SK-N-MC (cell line): Measurements from ENCODE around the gene ZC3H12C.

Experiments used
- DNase-seq: peaks from one replicate; pipeline ENCODE4 v3.0.0-alpha.2; 2011; ENCODE audit warnings: low read depth, low spot score
- H3K27ac ChIP-seq: fragments of 200-600 bp; sonication (generic); 2 replicates; pipeline ENCODE4 v1.5.1; 2016; ENCODE audit warnings: mixed run types
- H3K36me3 ChIP-seq: fragments of 200-600 bp; sonication (generic); 2 replicates; pipeline ENCODE4 v1.6.1; 2017; ENCODE audit warnings: antibody characterized with exemption, low read length, mixed read lengths; ENCODE audit not compliant: insufficient read depth
- H3K4me3 ChIP-seq: fragments of 200-600 bp; sonication (generic); 2 replicates; pipeline ENCODE4 v1.5.1; 2016
- H3K9ac ChIP-seq: fragments of 200-600 bp; sonication (generic); 2 replicates; pipeline ENCODE4 v1.8.0; 2017; ENCODE audit warnings: mixed run types, mixed read lengths; ENCODE audit not compliant: insufficient read length
- H3K9me3 ChIP-seq: fragments of 200-600 bp; sonication (generic); 2 replicates; pipeline ENCODE4 v1.6.1; 2017; ENCODE audit warnings: low read depth, mild to moderate bottlenecking, antibody characterized with exemption, low read length, moderate library complexity, mixed read lengths
- EZH2 ChIP-seq: fragments of 200-600 bp; sonication (generic); IDR thresholded peaks from one replicate; pipeline ENCODE4 v1.6.1; 2017; ENCODE audit warnings: antibody characterized with exemption
- FOXP2 ChIP-seq: optimal IDR thresholded peaks from 2 replicates; pipeline ENCODE3; 2011; ENCODE audit warnings: mild to moderate bottlenecking, moderate library complexity; ENCODE audit not compliant: insufficient read depth; ENCODE audit errors: extremely low read length, control extremely low read depth
- POLR2AphosphoS5 ChIP-seq: IDR thresholded peaks from 2 replicates; pipeline ENCODE4 v1.6.1; 2012; ENCODE audit warnings: mild to moderate bottlenecking, low read depth, low read length, borderline replicate concordance

The ZC3H12C gene

GRCh38 chr11:110123003-110123402 is 29.8 kb downstream of the ZC3H12C start:
- H3K36me3 ChIP-seq = no peaks in the 10 kb centered on the region
- no peak for DNase-seq
- peak overlapping the region; percentile 79 for H3K27ac ChIP-seq
- H3K9me3 ChIP-seq = no peaks in the 10 kb centered on the region
- peak overlapping the region; percentile 16; the same call in 1 of the 2 replicates for H3K4me3 ChIP-seq
- H3K9ac ChIP-seq = peak overlapping the region; percentile 56
- TF ChIP-seq POLR2AphosphoS5 (no peak), FOXP2 (no peak), EZH2 (no peak)

DNA sequence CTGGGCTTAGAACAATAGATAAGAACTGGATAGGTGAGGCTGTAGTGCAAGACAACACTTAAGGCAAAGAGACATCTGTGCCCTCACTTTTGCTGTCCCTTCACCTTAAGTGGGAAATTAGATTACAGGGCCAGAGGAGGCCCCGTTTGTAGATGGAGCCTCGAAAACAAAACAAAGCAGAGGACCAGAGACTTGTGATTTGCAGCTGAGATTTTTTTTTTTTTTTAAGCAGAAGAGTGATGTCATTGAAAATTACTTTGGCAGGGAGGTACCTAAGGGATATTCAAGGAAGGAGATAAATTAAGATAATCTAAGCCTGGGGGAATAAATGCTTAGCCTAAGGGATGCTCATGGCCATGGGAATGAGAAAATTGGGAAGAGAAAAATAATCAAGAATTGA is 31.4 kb downstream of the ZC3H12C start:
- no peak for TF ChIP-seq FOXP2
- no peak for TF ChIP-seq EZH2
- no peak for TF ChIP-seq POLR2AphosphoS5

DNA sequence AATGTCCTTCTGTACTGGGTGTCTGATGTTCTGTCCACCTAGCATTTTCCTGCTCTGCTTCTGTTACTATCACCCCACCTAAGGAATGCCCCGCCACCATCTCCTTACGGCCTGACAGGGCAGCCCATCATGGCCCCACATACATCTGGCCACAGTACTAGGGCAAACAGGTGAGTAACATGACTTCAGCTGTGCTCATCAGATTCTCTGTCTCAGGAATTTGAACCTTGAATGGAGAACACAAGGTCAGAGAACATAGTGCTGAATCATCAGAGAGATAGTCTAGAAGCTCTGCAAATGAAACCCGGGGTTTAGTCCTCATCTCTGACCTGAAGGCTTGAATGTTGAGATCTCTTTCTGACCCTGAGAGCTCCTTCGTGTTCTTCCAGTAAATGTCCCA is 32.4 kb downstream of the ZC3H12C start:
- no peaks in the 10 kb centered on the region for H3K9me3 ChIP-seq
- no peak for TF ChIP-seq POLR2AphosphoS5
- no peak for TF ChIP-seq EZH2
- no peak for TF ChIP-seq FOXP2

More for the DNA sequence above, 31.4 kb downstream of the ZC3H12C start:
- Histone ChIP-seq H3K4me3 (no peak overlapping the region), H3K9ac (no peak overlapping the region), H3K27ac (0 out of 2 replicates have a peak overlapping the region, but pooled peaks have one; percentile 4), H3K36me3 (no peaks in the 10 kb centered on the region), H3K9me3 (no peaks in the 10 kb centered on the region)
- DNase-seq = no peak

DNA sequence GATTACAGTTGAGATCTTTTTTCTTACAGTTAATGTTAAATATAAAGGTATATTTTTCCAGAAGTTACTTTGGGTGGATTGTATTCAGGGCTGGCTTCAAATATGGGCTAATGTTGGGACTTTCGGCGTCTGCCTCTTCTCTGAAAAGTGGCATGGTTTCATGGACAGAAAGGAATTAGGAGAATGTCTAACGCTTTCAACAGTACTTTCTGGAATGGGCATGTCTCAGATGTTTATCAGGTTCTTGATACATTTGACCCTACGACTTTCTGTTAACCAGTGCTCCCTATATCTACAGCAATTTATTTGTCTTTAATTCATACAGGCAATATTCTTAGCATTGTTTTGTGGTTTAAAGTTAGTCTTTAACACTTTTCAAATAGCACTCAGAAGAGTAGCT is 33.7 kb downstream of the ZC3H12C start:
- DNase-seq = no peak
- Histone ChIP-seq H3K36me3 (no peaks in the 10 kb centered on the region), H3K4me3 (no peak overlapping the region), H3K27ac (peak overlapping the region; percentile 98), H3K9me3 (no peaks in the 10 kb centered on the region), H3K9ac (peak overlapping the region; percentile 6)
- no peak for TF ChIP-seq FOXP2
- no peak for TF ChIP-seq EZH2
- no peak for TF ChIP-seq POLR2AphosphoS5

More for the DNA sequence above, 32.4 kb downstream of the ZC3H12C start:
- H3K9ac ChIP-seq = no peak overlapping the region
- no peak for DNase-seq
- H3K36me3 ChIP-seq = no peaks in the 10 kb centered on the region
- no peak overlapping the region for H3K27ac ChIP-seq
- H3K4me3 ChIP-seq = no peak overlapping the region

DNA sequence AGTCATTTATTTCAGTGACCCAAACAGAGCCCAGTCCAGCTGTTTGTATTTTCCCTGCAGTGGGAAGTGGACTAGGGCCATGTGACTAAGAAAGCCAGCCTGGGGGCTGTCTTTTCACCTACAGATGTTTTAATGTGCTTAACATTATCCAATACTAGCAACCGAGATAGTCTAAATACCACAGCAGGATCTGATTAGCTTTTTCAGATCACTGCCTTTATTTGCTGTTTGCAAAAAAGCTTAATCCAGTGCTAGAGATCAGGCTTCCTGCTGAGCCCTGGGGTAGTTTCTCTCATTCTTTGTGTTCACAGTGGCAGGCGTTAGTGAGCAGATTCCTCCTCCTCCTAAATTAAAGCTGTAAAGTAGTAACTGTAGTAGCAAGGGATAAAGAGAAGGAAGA is 35.0 kb downstream of the ZC3H12C start:
- Histone ChIP-seq H3K9me3 (no peaks in the 10 kb centered on the region), H3K27ac (peak overlapping the region; percentile 98), H3K36me3 (no peaks in the 10 kb centered on the region), H3K9ac (peak overlapping the region; percentile 67), H3K4me3 (peak overlapping the region; percentile 68)
- peak; percentile 90 for DNase-seq
- peak; percentile 41; the same call in 1 of the 2 replicates for TF ChIP-seq POLR2AphosphoS5
- TF ChIP-seq EZH2 = no peak
- peak; percentile 8 for TF ChIP-seq FOXP2

GRCh38 chr11:110130642-110131238 is 37.5 kb downstream of the ZC3H12C start:
- Histone ChIP-seq H3K4me3 (peak overlapping the region; percentile 68), H3K27ac (peak overlapping the region; percentile 98), H3K9ac (no peak overlapping the region), H3K36me3 (no peaks in the 10 kb centered on the region), H3K9me3 (no peaks in the 10 kb centered on the region)
- no peak for DNase-seq
- TF ChIP-seq FOXP2 = no peak
- no peak for TF ChIP-seq POLR2AphosphoS5
- no peak for TF ChIP-seq EZH2

DNA sequence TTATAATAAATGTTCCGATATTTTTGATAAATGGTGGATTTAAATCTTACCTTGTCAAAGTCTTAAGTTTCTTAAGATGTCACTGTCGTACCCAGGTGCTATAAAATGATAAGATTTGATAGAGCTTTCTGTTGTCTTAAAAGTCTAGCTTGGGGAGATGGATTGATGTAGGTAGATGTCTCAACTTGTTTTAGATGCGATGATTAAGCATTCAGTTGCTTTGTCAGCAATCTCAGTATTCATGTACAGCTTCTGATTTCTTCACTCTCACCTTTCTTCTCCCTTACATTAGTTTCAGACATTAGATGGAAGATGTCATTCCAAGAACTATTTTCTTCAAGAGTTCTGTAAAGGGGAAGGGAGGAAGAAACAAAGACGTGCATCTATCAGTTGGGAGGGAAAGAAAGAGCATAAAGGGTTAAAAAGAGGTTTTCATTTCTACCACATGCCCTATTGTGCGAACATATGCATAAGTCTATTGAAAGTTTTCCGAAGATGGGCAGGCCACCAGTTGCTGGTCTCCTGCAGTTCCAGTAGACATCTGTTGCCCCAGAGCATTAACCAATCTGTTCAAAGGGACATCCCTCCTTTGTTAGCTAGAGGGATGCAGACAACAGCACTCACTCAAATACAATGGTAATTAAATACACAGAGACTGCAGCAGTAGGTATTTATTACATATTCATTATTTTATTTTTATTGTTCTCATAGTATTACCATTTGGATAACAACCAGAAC is 38.4 kb downstream of the ZC3H12C start:
- DNase-seq = no peak

GRCh38 chr11:110133160-110133559 is 40.0 kb downstream of the ZC3H12C start:
- DNase-seq = no peak
- no peaks in the 10 kb centered on the region for H3K9me3 ChIP-seq
- peak overlapping the region; percentile 52 for H3K27ac ChIP-seq
- TF ChIP-seq EZH2 (no peak), POLR2AphosphoS5 (no peak), FOXP2 (no peak)
- H3K4me3 ChIP-seq = peak overlapping the region; percentile 30; the same call in 1 of the 2 replicates
- peak overlapping the region; percentile 51 for H3K9ac ChIP-seq
- H3K36me3 ChIP-seq = peaks cover 10% of the 10 kb centered on the region; the same call in 1 of the 2 replicates

More for the DNA sequence above, 38.4 kb downstream of the ZC3H12C start:
- peak overlapping the region; percentile 68 for H3K4me3 ChIP-seq
- TF ChIP-seq EZH2 = no peak
- no peak for TF ChIP-seq FOXP2
- no peak for TF ChIP-seq POLR2AphosphoS5
- H3K9me3 ChIP-seq = no peaks in the 10 kb centered on the region
- H3K9ac ChIP-seq = no peak overlapping the region
- H3K36me3 ChIP-seq = 0 out of 2 replicates have a peak, but pooled peaks cover under 1% of the 10 kb centered on the region
- H3K27ac ChIP-seq = peak overlapping the region; percentile 98; the same call in 1 of the 2 replicates

GRCh38 chr11:110134110-110134509 is 40.9 kb downstream of the ZC3H12C start:
- no peaks in the 10 kb centered on the region for H3K9me3 ChIP-seq
- peaks cover 10% of the 10 kb centered on the region; the same call in 1 of the 2 replicates for H3K36me3 ChIP-seq
- TF ChIP-seq FOXP2 = no peak
- no peak for TF ChIP-seq POLR2AphosphoS5
- TF ChIP-seq EZH2 = no peak

More at GRCh38 chr11:110134110-110134509, 40.9 kb downstream of the ZC3H12C start:
- Histone ChIP-seq H3K4me3 (no peak overlapping the region), H3K27ac (peak overlapping the region; percentile 21; the same call in 1 of the 2 replicates), H3K9ac (no peak overlapping the region)
- DNase-seq = no peak
